ENCODE data around the gene MFAP4. TPM values are rescaled to one million over a fixed set of nuclear protein-coding genes. Genes with fewer than 3 reads are reported as not detected.
A peak's percentile ranks its signal among the peaks of the same experiment; 100 is the strongest.

The MFAP4 gene
- total and polyA plus RNA-seq, 2 donors (not counting 1 experiment from before 2014, with no cell fraction given) = not detected

- no peak overlapping the region for H2AFZ ChIP-seq (ENCODE audit: insufficient read depth, low read depth, low read length, poor library complexity, severe bottlenecking)
- ChIA-PET CTCF (interaction anchor here (1.6 to 4.9 kb wide), 2 partner anchors 17 to 67 kb away, joined by 6 to 110 read pairs; partner anchors contain the start of gene B9D1), POLR2A (interaction anchor here (1.7 kb wide), 1 partner anchor 18 kb away, joined by 4 read pairs; the partner anchor contains the start of gene B9D1)
- H3K79me2 ChIP-seq (ENCODE audit: control insufficient read depth, insufficient read depth, low read length) = peaks cover 4% of the 10 kb centered on the region
- TF ChIP-seq CTCF (IDR thresholded peaks at IDR 0.05) (no peak), EZH2 (IDR thresholded peaks at IDR 0.05; ENCODE audit: borderline replicate concordance, insufficient read depth, low read depth, low read length, poor library complexity, severe bottlenecking) (no peak)
- ATAC-seq (ENCODE audit: low read depth) = no peak
- Mint-ChIP-seq H3K9me3 (ENCODE audit: insufficient read depth) (no peaks in the 10 kb centered on the region), H3K4me1 (peaks cover 26% of the 10 kb centered on the region), H3K4me3 (peak overlapping the region; percentile 4), H3K27me3 (no peaks in the 10 kb centered on the region), H3K27ac (no peak overlapping the region)
- H3K9me3 ChIP-seq (ENCODE audit: control extremely low read depth in 1 of 3, control insufficient read depth in 2 of 3, insufficient read depth in 1 of 3, low read length in 2 of 3) = no peaks in the 10 kb centered on the region
- H3K9ac ChIP-seq (ENCODE audit: low read length) = no peak overlapping the region
- no peaks in the 10 kb centered on the region for H3K27me3 ChIP-seq (replicated peaks in 1 of 4; ENCODE audit: control extremely low read depth in 1 of 4, control insufficient read depth in 3 of 4, insufficient read depth in 4 of 4, low read length in 3 of 4)
- peaks cover 0 to 45% of the 10 kb centered on the region in 2 experiments for H3K36me3 ChIP-seq (replicated peaks in 1 of 2; ENCODE audit: control extremely low read depth in 1 of 2, control insufficient read depth in 1 of 2, extremely low read depth in 1 of 2, insufficient read depth in 2 of 2, low read length in 1 of 2)
- H4K20me1 ChIP-seq (ENCODE audit: control insufficient read depth, insufficient read depth, low read length, poor library complexity, severe bottlenecking) = peaks cover 12% of the 10 kb centered on the region
- 98% methylated on average over 28 of the region's 29 CpGs for WGBS (ENCODE audit: insufficient coverage)
- peaks cover 13 to 17% of the 10 kb centered on the region in 2 donors for H3K4me1 ChIP-seq (ENCODE audit: control insufficient read depth in 2 of 2, insufficient read depth in 2 of 2, low read length in 2 of 2)
- intact Hi-C loops (cut with micrococcal nuclease) = no loop called here
- no peak overlapping the region for H3K27ac ChIP-seq (ENCODE audit: low read length in 2 of 2)
- H3K4me2 ChIP-seq (replicated peaks; ENCODE audit: low read depth, low read length, poor library complexity, severe bottlenecking) = no peak overlapping the region
- no peak for DNase-seq
- H3K4me3 ChIP-seq (ENCODE audit: control extremely low read depth in 1 of 5, extremely low read depth in 1 of 5, insufficient read depth in 1 of 5, low read depth in 2 of 5, low read length in 4 of 5) = no peak overlapping the region
Observed at GRCh38 chr17:19380481-19381301, 6.3 kb downstream of the MFAP4 start.
